Fibroblast of the conjunctiva (primary cell): ENCODE results near the gene SCGB3A2.
A peak's percentile ranks its signal among the peaks of the same experiment; 100 is the strongest.

Source experiments
- DNase-seq: peaks from one replicate; pipeline ENCODE4 v3.0.0-alpha.2; 2010; ENCODE audit warnings: low read depth

The SCGB3A2 gene

GRCh38 chr5:147878066-147878759 lies at the start of gene SCGB3A2:
Gene SCGB3A2 (plus strand): TSS chr5:147878711. CDS start chr5:147878804, 93 bp downstream.
- no peak for DNase-seq

- peak; percentile 12 for DNase-seq
These were observed 48.5 kb upstream of the SCGB3A2 start for GRCh38 chr5:147830035-147830434.

- no peak for DNase-seq
These were observed 47.0 kb upstream of the SCGB3A2 start, which contains the start of gene SPINK1 for GRCh38 chr5:147831465-147831864. Gene SPINK1 (minus strand): TSS chr5:147831671. CDS start chr5:147831577, 94 bp downstream.

GRCh38 chr5:147832541-147832940 lies 46.0 kb upstream of the SCGB3A2 start:
- no peak for DNase-seq

- no peak for DNase-seq
These were observed 43.1 kb upstream of the SCGB3A2 start for GRCh38 chr5:147835386-147835798.

GRCh38 chr5:147836439-147836838 lies 42.1 kb upstream of the SCGB3A2 start:
- no peak for DNase-seq

GRCh38 chr5:147842869-147843268 lies 35.6 kb upstream of the SCGB3A2 start:
- DNase-seq = no peak

- no peak for DNase-seq
These were observed 33.7 kb upstream of the SCGB3A2 start for GRCh38 chr5:147844846-147845245.

GRCh38 chr5:147845618-147846017 lies 32.9 kb upstream of the SCGB3A2 start:
- no peak for DNase-seq

GRCh38 chr5:147849226-147849625 lies 29.3 kb upstream of the SCGB3A2 start:
- DNase-seq = no peak

- DNase-seq = no peak
These were observed 26.9 kb upstream of the SCGB3A2 start for GRCh38 chr5:147851578-147851977.

GRCh38 chr5:147852365-147852764 lies 26.1 kb upstream of the SCGB3A2 start:
- no peak for DNase-seq

- no peak for DNase-seq
These were observed 25.0 kb upstream of the SCGB3A2 start for GRCh38 chr5:147853372-147853987.

- DNase-seq = no peak
These were observed 24.2 kb upstream of the SCGB3A2 start for GRCh38 chr5:147854331-147854730.

- DNase-seq = no peak
These were observed 23.4 kb upstream of the SCGB3A2 start for GRCh38 chr5:147854894-147855773.

- no peak for DNase-seq
These were observed 22.8 kb upstream of the SCGB3A2 start for GRCh38 chr5:147855774-147856069.

- DNase-seq = no peak
These were observed 21.7 kb upstream of the SCGB3A2 start for GRCh38 chr5:147856801-147857200.

- peak; percentile 20 for DNase-seq
These were observed 21.0 kb upstream of the SCGB3A2 start for GRCh38 chr5:147857302-147858129.

- no peak for DNase-seq
These were observed 19.9 kb upstream of the SCGB3A2 start for GRCh38 chr5:147858565-147858964.

- DNase-seq = no peak
These were observed 18.4 kb upstream of the SCGB3A2 start for GRCh38 chr5:147859962-147860640.

- no peak for DNase-seq
These were observed 17.9 kb upstream of the SCGB3A2 start for GRCh38 chr5:147860641-147861025.
